Esophagus muscularis mucosa (tissue), 4 donors: ENCODE results near the gene COMMD9.

Experiments used
- CTCF ChIP-seq, 3 experiments: fragments of 200-600 bp in 2 of 3; fragments of 450-650 bp in 1 of 3; sonication (generic) in 2 of 3; IDR thresholded peaks; one replicate each; pipeline ENCODE4 v1.5.1; 2017 to 2019; ENCODE audit warnings: antibody characterized with exemption in 3 of 3, mild to moderate bottlenecking in 2 of 3, moderate library complexity in 1 of 3
- EP300 ChIP-seq: sonication (generic); formaldehyde crosslinking; IDR thresholded peaks from one replicate; pipeline ENCODE4 v1.6.1; 2017; ENCODE audit warnings: antibody characterized with exemption
- POLR2A ChIP-seq: fragments of 450-650 bp; IDR thresholded peaks from one replicate; pipeline ENCODE4 v1.6.1; 2017; ENCODE audit warnings: antibody characterized with exemption, moderate library complexity, mild to moderate bottlenecking, low read depth
- POLR2AphosphoS5 ChIP-seq, 2 donors: sonication (generic); formaldehyde crosslinking; IDR thresholded peaks; one replicate each; pipeline ENCODE4 v1.6.1; 2017; ENCODE audit warnings: antibody characterized with exemption in 2 of 2

GRCh38 chr11:36316049-36316448 is 26.8 kb upstream of the COMMD9 start:
- TF ChIP-seq EP300 (no peak), CTCF (IDR thresholded peaks at IDR 0.05) (no peak), POLR2AphosphoS5 (IDR thresholded peaks at IDR 0.05) (no peak), POLR2A (no peak)
